Right ventricle myocardium superior (tissue), 1 donor: ENCODE data around the gene TOPBP1. TPM values are rescaled to one million over a fixed set of nuclear protein-coding genes. Genes with fewer than 3 reads are reported as not detected.
A peak's percentile ranks its signal among the peaks of the same experiment; 100 is the strongest.
"Not testable (repeated sequence)": the region's sequence is repeated elsewhere in the genome, so short reads cannot be mapped to it uniquely, and the experiment has no call there.

Experiments used
- ATAC-seq: fragments of 200-7000 bp; cut with Tn5 transposase; one replicate; pipeline ENCODE4 v1.9.1; 2020; ENCODE audit warnings: mild to moderate bottlenecking; ENCODE audit not compliant: poor library complexity
- DNase-seq: peaks from one replicate; pipeline ENCODE4 v3.0.0-alpha.2; 2020
- intact Hi-C: fragments of 100-400 bp; cut with DNase I; formaldehyde crosslinking; loops from one replicate; pipeline ENCODE4 v1.11.2; 2022
- total RNA-seq: library from RNA; stranded (reverse); fragmentation: NEBNext Ultra II Directional; extraction: Animal tissue kit (Norgen Biotek cat#: 25700); gene quantifications from one replicate; pipeline ENCODE4 v1.2.1, GENCODE V29; 2021
- donor health status: DM: no; HTN: yes; CAD: no; lungs with severe emphysema.

TOPBP1 gene
- total RNA-seq, 1 donor from 2014 or later = 10.0 TPM

DNA sequence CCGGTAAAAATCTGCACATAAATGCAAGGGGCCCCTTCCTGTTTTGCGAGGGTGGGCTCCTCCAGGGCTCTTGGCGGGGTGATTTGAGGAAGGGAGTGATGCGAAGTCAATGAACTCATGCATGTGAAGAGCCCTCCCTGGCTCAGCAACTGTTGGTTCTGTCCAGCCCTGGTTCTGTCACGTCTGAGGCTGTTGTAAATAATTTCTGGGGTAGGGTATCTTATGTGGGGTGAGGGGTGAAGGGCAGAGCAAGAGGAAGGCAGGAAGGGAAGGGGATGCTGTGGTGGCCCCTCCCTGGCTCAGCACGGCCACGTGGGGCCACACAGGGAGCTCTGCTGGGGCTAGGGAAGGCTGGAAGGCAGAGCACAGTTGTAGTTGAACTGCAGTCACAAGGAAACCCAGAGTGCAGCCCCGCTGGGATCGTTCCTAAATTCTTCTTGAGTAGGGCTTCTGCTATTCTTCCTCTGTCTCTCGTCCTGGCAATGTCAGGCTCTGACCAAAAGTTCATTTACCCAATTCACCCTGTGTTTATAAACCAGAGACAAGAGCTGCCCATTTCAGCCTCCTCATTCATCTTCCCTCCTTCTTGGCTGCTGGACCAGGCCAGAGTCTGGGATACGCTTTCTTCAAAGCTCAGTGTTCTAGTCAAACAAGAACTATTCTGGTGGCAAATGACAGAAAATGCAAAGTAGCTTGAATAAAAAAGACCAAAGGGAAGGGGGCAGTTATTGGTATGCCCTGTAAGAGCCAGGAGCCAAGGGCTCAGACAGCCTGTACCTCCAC lies 14.8 kb upstream of the TOPBP1 start:
- intact Hi-C loops = no loop called here
- ATAC-seq = no peak
- no peak for DNase-seq

DNA sequence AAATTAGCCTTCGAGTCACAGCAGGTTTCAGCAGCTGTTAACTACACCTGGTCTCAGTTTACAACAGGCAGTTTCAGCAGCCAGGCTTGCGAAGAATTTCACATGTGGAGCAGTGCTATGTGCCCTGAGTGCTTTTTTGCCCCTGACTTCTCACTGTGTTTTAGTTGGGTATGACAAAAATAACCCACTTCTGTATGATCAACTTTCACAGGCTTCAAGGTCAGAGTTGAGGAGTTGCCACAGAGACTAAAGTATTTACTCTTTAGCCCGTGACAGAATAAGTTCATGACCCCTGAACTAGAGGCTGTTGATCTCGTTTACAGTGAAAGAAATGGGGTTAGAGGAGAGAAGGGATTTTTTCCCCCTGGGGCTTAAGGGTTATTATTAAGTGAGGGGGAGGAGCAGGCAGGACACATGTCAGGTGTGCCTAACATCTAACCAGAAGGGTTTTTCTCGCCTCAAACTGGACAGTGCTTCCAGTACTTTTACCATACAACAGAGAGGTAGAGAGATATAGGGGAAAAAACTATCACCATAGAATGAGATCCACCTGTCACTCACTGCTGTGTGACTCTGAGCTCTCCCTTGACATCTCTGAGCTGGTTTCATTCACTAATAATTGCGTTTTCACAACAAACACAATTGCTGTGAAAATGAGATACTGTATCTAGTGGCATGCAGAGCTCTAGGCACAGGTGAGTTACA lies 14.0 kb upstream of the TOPBP1 start:
- intact Hi-C loops = no loop called here
- ATAC-seq (no peak), DNase-seq (no peak)

DNA sequence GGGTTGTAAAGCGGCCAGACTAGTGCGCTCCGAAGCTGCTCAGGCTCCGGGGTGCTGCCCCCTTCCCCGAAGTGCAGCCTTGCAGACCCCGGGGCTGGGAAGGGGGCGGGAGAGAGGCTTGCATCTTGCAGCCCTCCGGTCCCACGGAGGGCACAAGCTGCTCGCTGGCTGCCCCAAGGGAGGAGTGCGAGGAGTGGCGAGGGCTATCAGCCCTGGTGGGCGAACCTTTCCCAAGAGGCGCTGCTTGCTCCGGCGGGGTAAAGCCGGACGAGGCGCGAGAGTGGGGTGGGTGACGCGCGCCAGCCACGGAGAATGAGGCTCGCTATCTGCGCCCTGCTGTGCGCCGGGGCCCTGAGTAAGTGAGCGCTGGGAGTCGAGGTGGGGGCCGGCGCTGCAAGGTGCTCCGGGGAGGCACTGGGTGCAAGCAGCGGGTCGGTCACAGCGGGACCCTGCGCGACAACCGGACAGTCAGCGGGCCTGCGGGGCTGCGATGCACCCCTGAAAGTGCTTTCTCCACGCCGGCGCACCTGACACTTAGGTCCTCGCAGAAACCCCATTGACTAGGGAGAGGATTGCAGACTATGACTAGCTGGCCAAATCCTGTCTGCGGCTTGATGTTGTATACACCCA lies 12.7 kb upstream of the TOPBP1 start:
- ATAC-seq (no peak), DNase-seq (no peak)
- intact Hi-C loops = no loop called here

DNA sequence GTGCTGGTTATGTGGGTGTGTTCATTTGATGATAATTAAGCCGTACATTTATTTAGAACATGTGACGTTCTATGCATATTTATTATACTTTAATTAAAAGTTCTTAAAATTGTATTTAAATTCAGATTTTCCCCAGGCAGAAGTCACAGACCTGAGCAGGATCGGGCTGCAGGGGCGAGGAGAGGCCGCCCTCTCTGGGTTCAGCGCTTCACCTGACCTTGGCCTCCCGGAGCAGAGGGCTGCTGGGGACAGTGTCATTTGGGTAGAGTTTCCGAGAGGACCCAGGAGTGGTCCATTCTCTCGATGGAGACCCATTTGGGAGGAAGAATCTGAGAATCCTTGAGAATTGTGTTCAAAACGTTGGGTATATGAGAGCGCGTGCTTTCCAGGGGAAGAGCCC lies 12.0 kb upstream of the TOPBP1 start:
- intact Hi-C loops = no loop called here
- DNase-seq (no peak), ATAC-seq (no peak)

DNA sequence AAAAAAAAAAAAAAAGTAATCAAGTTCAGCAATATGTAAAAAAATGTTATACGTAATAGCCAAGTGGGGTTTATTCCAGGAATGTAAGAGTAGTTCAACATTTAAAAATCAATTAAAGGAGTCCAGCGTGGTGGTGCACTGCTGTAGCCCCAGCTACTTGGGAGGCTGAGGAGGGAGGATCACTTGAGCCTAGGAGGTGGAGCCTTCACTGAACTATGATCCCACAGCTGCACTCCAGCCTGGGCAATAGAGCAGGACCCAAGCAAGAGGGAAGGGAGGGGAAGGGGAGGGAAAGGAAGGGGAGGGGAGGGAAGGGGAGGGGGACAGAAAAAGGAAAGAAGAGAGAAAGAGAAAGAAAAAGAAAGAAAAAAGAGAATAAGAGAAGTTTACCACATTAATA lies 10.7 kb upstream of the TOPBP1 start:
- ATAC-seq = no peak
- intact Hi-C loops = no loop called here
- no peak for DNase-seq

DNA sequence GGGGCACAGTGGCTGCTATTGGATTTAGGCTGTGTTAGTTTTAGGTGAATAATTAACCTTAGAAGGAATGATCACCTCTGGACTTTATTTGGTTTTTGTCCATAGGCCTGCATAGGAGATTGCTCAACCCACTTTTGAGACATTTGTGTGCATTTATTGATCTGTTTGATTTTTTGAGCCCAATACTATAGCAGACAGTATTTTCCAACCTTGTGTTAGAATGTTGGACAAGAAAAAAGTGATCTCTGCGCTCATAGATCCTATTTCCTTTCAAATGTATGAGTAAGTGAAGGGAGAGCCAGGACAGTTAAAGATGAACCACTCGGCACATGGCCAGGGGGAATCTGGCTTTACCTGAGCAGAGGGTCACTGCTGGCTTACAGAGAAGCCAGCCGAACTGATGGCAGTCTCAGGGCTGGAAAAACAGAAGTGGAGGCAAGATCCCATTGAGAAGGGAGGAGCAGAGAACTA lies 8.8 kb upstream of the TOPBP1 start:
- ATAC-seq (no peak), DNase-seq (no peak)
- intact Hi-C loops = no loop called here

DNA sequence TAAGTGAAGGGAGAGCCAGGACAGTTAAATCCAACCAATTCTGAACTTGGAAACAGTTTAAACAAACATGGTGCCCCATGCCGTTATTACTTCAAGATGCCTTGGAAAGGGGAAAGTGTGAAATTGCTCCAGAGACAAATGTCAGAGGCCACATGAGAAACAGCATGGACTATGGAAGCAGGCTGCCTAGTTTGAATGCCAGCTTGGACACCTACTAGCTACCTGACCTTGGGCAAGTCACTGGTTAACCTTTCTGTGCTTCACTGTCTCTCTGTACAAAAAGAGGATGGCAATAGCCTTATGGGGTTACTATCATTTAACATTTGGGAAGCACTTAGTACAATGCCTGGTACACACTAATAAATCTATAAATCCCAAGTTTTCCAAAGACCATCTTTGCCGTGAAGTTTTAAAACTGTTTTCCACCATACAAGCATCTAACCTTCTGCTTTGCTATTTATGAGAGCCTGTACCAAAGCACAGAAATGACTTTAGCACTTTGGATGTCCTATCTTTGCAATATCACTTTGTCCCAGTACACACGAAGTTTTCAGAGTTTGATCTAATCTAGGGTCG lies 8.3 kb upstream of the TOPBP1 start:
- intact Hi-C loops = no loop called here

DNA sequence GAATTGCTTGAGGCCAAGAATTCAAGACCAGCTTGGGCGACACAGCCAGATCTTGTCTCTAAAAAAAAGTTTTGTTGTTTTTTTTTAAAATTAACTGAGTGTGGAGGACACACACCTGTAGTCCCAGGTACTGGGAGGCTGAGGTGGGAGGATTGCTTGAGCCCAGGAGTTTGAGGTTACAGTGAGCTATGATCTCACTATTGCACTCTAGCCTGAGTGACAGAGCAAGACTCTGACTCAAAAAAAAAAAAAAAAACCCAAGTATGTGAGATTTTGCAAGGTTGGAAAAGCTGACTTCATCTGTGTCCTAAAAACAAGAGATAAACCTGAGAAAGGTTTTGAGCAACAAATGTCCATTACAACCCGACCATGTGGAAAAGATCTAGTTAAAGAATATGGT lies 5.4 kb upstream of the TOPBP1 start:
- DNase-seq = no peak
- ATAC-seq = no peak
- intact Hi-C loops = no loop called here

More for the DNA sequence above, 8.3 kb upstream of the TOPBP1 start:
- ATAC-seq (no peak), DNase-seq (no peak)

DNA sequence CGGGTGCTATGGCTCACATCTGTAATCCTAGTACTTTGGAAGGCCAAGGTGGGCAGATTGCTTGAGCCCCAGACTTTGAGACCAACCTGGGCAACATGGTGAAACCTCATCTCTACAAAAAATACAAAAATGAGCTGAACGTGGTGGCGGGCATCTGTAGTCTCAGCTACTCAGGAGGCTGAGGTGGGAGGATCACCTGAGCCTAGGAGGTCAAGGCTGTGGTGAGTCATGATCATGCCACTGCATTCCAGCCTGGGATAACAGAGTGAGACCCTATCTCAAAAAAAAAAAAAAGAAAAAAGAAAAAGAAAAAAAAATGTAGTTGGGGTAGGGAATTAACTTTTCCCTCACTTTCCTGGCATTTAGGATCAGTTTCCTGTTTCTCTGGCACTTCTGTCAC lies 3.4 kb upstream of the TOPBP1 start:
- DNase-seq, intact Hi-C loops, ATAC-seq: not testable (repeated sequence)

DNA sequence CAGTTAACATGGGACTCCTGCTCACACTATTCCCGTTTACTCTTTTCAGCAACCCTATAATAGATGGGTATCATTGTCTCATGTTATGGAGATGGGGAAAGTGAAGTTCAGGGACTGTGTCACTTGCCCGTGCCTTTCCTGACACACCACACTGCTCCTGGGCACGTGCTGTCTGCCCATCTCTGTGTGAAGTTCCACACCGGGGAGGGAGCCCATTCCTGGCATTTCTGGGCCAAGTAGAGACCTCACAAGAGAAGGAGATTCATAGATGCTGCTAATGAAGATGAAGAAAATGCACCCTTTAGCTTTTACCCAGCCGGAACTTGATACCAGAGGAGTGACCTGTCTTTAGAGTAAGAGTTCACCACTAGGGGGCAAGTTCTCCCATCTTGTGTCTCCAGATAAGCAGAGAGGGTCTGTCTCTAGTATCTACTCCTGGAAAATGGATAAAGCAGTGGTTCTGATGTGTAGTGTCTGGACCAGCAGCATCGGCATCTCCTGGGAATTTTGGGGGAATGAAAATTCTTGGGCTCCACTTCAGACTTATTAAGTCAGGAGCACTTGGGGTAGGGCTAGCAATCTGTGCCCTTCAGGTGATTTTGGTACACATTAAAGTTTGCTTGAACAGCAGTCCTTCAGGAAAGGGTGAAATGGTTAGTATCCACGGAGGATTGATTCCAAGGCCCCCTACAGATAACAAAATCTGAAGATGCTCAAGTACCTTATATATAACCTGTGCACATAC lies 2.0 kb upstream of the TOPBP1 start:
- intact Hi-C loops = no loop called here

DNA sequence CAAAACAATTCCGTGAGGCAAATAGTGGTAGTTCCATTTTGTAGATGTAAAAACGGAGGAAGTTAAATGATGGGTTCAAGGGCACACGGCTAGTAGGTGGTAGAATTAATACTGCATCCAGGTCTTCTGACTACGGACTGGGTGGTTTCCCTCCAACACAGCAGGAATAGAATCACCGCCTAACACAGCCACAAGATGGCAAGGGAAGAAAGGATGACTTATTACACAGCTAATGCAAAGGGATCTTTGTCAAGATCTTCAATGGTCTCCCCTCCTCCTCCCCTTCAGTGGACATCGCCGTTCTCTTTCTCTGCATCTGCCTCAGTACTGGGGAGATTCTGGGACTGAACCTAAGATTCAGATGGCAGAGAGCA lies 524 bp upstream of the TOPBP1 start:
- intact Hi-C loops = no loop called here
- DNase-seq (no peak), ATAC-seq (peak; percentile 49)

More for the DNA sequence above, 2.0 kb upstream of the TOPBP1 start:
- DNase-seq = no peak
- ATAC-seq = peak; percentile 49

DNA sequence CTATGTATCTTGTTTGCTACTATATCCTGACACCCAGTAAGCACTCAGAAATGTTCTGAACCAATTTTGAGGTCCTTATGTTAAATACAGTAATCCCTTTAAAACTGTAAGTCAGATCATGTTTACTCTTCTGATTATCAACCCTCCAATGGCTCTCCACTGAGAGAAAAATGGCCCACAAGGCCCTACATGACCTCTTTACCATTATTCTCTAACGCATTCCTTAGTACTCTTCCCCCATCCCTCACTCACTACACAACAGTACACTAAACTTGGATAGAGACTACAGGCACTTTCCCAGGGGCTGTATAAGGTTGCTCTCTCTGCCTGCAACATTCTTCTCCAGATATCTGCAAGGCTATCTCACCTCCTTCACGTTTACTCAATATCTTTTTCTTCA lies 1.9 kb downstream of the TOPBP1 start:
- ATAC-seq (no peak), DNase-seq (no peak)
- intact Hi-C loops = no loop called here

DNA sequence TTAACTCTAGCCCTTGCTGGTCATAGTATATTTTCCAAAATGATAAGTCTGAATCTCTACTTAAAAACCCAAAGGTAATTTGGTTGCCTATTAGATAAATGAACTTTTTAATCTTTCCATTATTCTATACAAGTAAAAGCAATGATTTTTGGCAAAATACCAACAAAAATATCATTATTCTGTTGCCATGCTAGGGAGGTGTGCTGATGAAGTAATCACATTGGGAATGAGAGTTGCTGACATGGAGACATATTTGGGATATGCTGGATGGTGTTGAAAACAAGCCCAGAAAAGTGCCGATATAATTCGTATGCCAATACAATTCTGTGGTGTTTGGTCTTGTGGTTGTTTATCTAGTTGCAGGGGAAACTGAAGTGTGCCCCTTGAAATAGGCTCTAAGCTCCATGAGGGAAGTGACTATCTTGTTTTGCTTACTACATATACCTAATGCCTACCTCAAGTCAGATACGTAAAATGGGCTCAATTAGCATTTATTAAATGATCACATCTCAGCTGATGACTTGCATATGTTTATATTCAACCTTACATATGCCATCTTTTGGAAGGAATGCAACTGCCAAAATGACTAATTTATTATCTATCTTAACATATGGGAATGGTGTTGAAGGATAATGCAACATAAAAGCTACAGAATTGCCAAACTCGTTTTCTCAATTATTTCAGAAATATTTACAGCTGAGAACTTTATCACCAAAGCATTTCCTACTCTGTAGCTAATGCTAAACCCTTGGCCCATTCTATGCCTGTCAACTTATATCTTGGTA lies 5.8 kb downstream of the TOPBP1 start:
- DNase-seq = no peak
- ATAC-seq = no peak
- intact Hi-C loops = no loop called here

DNA sequence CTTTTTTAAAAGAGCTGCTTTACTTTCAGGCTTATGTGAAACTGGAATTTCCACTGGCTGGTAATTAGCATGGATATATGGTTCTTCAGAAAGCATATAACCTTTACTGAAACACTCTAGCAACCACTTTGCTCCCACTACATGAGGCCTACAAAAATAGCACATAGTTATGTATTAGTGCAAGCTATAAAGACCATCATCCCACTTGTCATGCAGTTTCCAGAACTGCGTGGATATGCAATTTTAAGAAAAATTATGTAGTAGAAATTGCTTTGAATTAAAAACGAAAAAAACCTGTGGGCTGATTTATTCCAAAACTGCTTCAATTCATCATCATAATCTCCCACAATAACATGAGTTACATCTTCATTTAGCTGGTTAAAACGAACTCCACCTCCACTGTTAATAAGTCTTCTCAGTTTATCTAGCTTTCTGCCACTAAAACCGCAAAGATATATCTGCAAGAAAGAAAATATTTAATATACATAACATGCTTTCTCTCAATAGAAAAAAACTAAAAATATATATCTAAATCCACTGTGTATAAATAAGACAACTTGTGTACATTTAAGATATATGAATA lies 12.2 kb downstream of the TOPBP1 start:
- intact Hi-C loops = no loop called here
- no peak for DNase-seq
- no peak for ATAC-seq

DNA sequence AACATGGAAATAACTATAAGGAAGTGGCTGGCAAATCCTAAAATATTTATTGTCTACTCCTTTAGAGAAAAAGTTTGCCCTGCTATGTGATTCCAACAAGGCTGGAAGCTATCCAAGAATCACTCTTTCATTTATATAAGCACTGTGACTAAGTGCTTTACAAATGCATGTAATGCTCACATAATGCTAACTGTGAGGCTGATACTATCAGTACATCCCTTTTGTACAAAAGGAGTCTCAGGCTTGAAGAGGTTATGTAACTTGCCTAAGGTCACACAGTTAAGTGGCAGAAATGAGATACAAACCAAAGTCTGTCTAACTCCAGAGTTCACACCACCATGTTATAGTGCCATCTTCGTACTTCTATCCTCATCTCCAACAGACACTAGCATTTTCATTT lies 17.0 kb downstream of the TOPBP1 start:
- ATAC-seq = no peak
- no peak for DNase-seq
- intact Hi-C loops = no loop called here

DNA sequence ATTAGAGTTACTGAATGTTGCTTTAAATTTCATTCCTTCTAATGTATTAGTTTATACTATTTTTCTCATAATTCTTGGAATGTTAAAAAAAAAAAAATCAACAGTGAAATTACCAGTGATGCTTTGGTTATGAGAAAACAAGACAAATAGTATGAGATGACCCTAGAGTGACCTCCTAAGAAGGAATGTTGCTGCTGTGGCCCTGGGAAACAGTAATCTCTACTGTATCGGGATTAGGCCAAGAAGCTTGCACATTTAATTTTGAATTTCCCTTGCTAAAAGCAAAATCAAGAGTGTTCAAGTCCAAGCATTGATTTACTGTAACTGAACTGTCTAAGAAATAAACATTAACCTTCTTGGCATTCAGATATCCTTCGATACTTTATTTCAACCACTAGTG lies 18.1 kb downstream of the TOPBP1 start:
- ATAC-seq (no peak), DNase-seq (no peak)
- intact Hi-C loops = no loop called here

DNA sequence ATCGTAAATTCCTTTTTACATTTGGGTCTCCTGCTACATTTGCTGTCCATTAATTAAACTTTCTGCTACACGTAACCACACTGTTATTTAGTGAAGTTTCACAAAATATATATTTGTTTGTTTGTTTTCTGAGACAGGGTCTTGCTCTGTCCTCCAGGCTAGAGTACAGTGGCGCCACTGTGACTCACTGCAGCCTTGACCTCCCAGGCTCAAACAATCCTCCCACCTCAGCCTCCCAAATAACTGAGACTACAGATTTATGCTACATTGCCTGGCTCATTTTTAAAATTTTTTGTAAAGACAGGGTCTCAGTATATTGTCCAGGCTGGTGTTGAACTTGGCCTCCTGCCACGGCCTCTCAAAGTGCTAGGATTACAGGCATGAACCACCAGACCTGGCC lies 20.5 kb downstream of the TOPBP1 start:
- DNase-seq = no peak
- ATAC-seq = no peak
- intact Hi-C loops = no loop called here

DNA sequence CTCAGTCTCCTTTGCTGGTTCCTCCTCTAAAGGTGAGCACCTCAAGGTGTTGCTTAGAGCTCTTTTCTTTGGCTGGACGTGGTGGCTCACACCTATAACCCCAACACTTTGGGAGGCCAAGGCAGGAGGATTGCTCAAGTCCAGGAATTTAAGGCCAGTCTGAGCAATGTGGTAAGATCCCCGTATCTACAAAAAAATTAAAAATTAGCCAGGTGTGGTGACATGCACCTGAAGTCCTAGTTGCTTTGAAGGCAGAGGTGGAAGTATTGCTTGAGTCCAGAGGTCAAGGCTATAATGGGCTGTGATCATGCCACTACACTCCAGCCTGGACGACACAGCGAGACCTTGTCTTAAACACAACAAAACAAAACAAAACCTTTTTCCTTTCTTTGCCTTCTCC lies 28.3 kb downstream of the TOPBP1 start:
- DNase-seq (no peak), ATAC-seq (no peak)
- intact Hi-C loops = no loop called here
